Stimulated activated CD4-positive, alpha-beta T cell treated with anti-CD3 and anti-CD28 coated beads, TNF-alpha, amount 100 ng/mL, for 1 hour (primary cell): ENCODE results near the gene MRPS9.

ENCODE experiments used
- DNase-seq, 3 donors: peaks; one replicate each; pipeline ENCODE4 v3.0.0-alpha.2; 2020; ENCODE audit warnings: low read depth in 3 of 3, low spot score in 1 of 3

The MRPS9 gene

GRCh38 chr2:105078906-105079495, 41.1 kb downstream of the MRPS9 start:
- DNase-seq: no peak

- no peak for DNase-seq
These were observed 42.6 kb downstream of the MRPS9 start for GRCh38 chr2:105080461-105080860.

GRCh38 chr2:105081006-105081601, 43.2 kb downstream of the MRPS9 start:
- DNase-seq: no peak

GRCh38 chr2:105082107-105082506, 44.2 kb downstream of the MRPS9 start:
- DNase-seq: no peak

- no peak for DNase-seq
These were observed 47.7 kb downstream of the MRPS9 start for GRCh38 chr2:105085525-105085924.

GRCh38 chr2:105087273-105087672, 49.4 kb downstream of the MRPS9 start:
- DNase-seq: no peak

- no peak for DNase-seq
These were observed 52.2 kb downstream of the MRPS9 start for GRCh38 chr2:105090091-105090490.

- no peak for DNase-seq
These were observed 54.9 kb downstream of the MRPS9 start for GRCh38 chr2:105092797-105093196.

- DNase-seq: no peak
These were observed 61.3 kb downstream of the MRPS9 start for GRCh38 chr2:105099153-105099552.

GRCh38 chr2:105100046-105100840, 62.4 kb downstream of the MRPS9 start:
- no peak for DNase-seq

GRCh38 chr2:105102001-105102400, 64.1 kb downstream of the MRPS9 start:
- no peak for DNase-seq

GRCh38 chr2:105102963-105103421, 65.1 kb downstream of the MRPS9 start:
- no peak for DNase-seq

GRCh38 chr2:105103481-105103880, 65.6 kb downstream of the MRPS9 start:
- no peak for DNase-seq

- no peak for DNase-seq
These were observed 66.4 kb downstream of the MRPS9 start for GRCh38 chr2:105104208-105104731.

GRCh38 chr2:105110295-105110829, 72.5 kb downstream of the MRPS9 start:
- DNase-seq: no peak

GRCh38 chr2:105111365-105112150, 73.7 kb downstream of the MRPS9 start:
- no peak for DNase-seq

GRCh38 chr2:105112345-105112744, 74.5 kb downstream of the MRPS9 start:
- DNase-seq: no peak

GRCh38 chr2:105113616-105114291, 75.9 kb downstream of the MRPS9 start:
- DNase-seq: no peak

- DNase-seq: no peak
These were observed 76.7 kb downstream of the MRPS9 start for GRCh38 chr2:105114551-105114950.

GRCh38 chr2:105116348-105116747, 78.5 kb downstream of the MRPS9 start:
- no peak for DNase-seq
